ENCODE data around the gene PLA2G2F.

DNA sequence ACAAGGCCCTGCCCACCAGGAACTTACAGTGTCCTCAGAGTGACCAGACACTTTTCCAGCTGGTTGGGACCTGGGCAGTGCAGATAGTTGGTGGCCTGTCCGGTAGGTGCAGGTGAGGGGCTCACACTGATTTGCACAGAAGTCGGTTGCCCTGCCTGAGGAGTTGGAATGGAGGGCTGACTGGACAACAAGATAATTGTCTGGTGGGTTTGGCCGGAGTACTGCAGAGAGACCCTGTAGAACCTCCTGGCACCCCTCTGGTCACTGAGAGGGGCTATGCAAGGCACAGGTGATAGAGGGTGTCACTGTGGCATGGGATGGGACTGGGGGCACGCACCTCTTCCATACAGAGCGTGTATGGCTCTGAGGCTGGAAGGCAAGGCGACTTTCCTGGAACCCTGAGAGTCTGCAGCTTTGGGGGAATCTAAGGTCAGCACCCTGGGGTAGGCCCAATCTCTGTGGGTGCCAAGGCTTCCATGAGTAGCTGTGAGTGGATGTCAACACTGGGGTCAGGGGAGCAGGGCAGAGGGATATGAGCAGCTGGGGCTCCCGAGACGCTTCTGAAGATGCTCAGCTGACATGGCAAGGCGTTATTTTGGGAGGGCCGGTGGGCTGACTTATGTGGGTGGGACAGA is 12.2 kb upstream of the PLA2G2F start:
- TF ChIP-seq, protein P1, sequence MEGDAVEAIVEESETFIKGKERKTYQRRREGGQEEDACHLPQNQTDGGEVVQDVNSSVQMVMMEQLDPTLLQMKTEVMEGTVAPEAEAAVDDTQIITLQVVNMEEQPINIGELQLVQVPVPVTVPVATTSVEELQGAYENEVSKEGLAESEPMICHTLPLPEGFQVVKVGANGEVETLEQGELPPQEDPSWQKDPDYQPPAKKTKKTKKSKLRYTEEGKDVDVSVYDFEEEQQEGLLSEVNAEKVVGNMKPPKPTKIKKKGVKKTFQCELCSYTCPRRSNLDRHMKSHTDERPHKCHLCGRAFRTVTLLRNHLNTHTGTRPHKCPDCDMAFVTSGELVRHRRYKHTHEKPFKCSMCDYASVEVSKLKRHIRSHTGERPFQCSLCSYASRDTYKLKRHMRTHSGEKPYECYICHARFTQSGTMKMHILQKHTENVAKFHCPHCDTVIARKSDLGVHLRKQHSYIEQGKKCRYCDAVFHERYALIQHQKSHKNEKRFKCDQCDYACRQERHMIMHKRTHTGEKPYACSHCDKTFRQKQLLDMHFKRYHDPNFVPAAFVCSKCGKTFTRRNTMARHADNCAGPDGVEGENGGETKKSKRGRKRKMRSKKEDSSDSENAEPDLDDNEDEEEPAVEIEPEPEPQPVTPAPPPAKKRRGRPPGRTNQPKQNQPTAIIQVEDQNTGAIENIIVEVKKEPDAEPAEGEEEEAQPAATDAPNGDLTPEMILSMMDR (IDR thresholded peaks at IDR 0.05; ENCODE audit: insufficient read depth, low read length): no peak
- TF ChIP-seq POLR2AphosphoS5 (IDR thresholded peaks at IDR 0.05; ENCODE audit: low read depth) (no peak), GABPA (IDR thresholded peaks at IDR 0.05; ENCODE audit: low read depth) (no peak)
- TF ChIP-seq, protein P2, sequence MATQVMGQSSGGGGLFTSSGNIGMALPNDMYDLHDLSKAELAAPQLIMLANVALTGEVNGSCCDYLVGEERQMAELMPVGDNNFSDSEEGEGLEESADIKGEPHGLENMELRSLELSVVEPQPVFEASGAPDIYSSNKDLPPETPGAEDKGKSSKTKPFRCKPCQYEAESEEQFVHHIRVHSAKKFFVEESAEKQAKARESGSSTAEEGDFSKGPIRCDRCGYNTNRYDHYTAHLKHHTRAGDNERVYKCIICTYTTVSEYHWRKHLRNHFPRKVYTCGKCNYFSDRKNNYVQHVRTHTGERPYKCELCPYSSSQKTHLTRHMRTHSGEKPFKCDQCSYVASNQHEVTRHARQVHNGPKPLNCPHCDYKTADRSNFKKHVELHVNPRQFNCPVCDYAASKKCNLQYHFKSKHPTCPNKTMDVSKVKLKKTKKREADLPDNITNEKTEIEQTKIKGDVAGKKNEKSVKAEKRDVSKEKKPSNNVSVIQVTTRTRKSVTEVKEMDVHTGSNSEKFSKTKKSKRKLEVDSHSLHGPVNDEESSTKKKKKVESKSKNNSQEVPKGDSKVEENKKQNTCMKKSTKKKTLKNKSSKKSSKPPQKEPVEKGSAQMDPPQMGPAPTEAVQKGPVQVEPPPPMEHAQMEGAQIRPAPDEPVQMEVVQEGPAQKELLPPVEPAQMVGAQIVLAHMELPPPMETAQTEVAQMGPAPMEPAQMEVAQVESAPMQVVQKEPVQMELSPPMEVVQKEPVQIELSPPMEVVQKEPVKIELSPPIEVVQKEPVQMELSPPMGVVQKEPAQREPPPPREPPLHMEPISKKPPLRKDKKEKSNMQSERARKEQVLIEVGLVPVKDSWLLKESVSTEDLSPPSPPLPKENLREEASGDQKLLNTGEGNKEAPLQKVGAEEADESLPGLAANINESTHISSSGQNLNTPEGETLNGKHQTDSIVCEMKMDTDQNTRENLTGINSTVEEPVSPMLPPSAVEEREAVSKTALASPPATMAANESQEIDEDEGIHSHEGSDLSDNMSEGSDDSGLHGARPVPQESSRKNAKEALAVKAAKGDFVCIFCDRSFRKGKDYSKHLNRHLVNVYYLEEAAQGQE (IDR thresholded peaks at IDR 0.05; ENCODE audit: insufficient replicate concordance, low read depth): no peak

All from HL-60 (cell line).